SK-N-SH (cell line): ENCODE results near the gene SLC22A6. TPM values are rescaled to one million over a fixed set of nuclear protein-coding genes. Genes with fewer than 3 reads are reported as not detected.

Source experiments
- CTCF ChIA-PET: fragments of 300-600, 350-600 bp; formaldehyde crosslinking; extraction: SDS; loops from one replicate; lab custom pipeline; 2021; lab: Yijun Ruan, JAX
- POLR2A ChIA-PET: fragments of 350-600 bp; sonication (Branson Sonifier 250); formaldehyde crosslinking; extraction: SDS; loops from one replicate; lab custom pipeline; 2020; ENCODE audit warnings: antibody characterized with exemption, inconsistent platforms; lab: Yijun Ruan, JAX
- DNase-seq: peaks from one replicate; pipeline ENCODE4 v3.0.0; 2012
- H2AFZ ChIP-seq: fragments of 200-600 bp; sonication (generic); 2 replicates; pipeline ENCODE4 v1.8.1; 2016; ENCODE audit warnings: antibody characterized with exemption, mild to moderate bottlenecking, low read depth
- H3F3A ChIP-seq: fragments of 200-600 bp; sonication (generic); replicated peaks from 2 replicates; pipeline ENCODE3; 2016; ENCODE audit warnings: antibody characterized with exemption, mild to moderate bottlenecking; ENCODE audit not compliant: insufficient read depth
- H3K27ac ChIP-seq, 2 experiments: fragments of 200-500 bp in 1 of 2; fragments of 200-600 bp in 1 of 2; sonication (Bioruptor generic) in 1 of 2; sonication (generic), shearing (Covaris generic) in 1 of 2; 2 replicates each; pipeline versions ENCODE4 v1.5.1 to v1.6.1; 2014 to 2016; ENCODE audit warnings: low read depth in 2 of 2, inconsistent platforms in 1 of 2, low read length in 1 of 2, mild to moderate bottlenecking in 1 of 2, mixed read lengths in 1 of 2
- H3K27me3 ChIP-seq: fragments of 200-600 bp; sonication (generic), shearing (Covaris generic); 2 replicates; pipeline ENCODE4 v1.6.1; 2016; ENCODE audit warnings: mixed run types; ENCODE audit not compliant: insufficient read depth
- H3K36me3 ChIP-seq, 2 experiments: fragments of 200-500 bp in 1 of 2; fragments of 200-600 bp in 1 of 2; sonication (Bioruptor generic) in 1 of 2; sonication (generic) in 1 of 2; replicated peaks in 1 of 2; 2 replicates each; pipeline versions ENCODE3 to v1.5.1; 2014 to 2016; ENCODE audit warnings: low read length in 1 of 2, mild to moderate bottlenecking in 1 of 2; ENCODE audit not compliant: insufficient read depth in 2 of 2, control insufficient read depth in 1 of 2
- H3K4me1 ChIP-seq, 2 experiments: fragments of 200-500 bp in 1 of 2; fragments of 200-600 bp in 1 of 2; sonication (Bioruptor generic) in 1 of 2; sonication (generic), shearing (Covaris generic) in 1 of 2; 2 replicates each; pipeline versions ENCODE4 v1.5.1 to v1.6.1; 2014 to 2016; ENCODE audit warnings: low read depth in 1 of 2, low read length in 1 of 2, mixed run types in 1 of 2; ENCODE audit not compliant: insufficient read depth in 2 of 2, control insufficient read depth in 1 of 2
- H3K4me2 ChIP-seq: fragments of 200-600 bp; sonication (generic), shearing (Covaris generic); 2 replicates; pipeline ENCODE4 v1.6.1; 2017; ENCODE audit warnings: mixed run types
- H3K4me3 ChIP-seq, 2 experiments: fragments of 200-500 bp in 1 of 2; fragments of 200-600 bp in 1 of 2; sonication (Bioruptor generic) in 1 of 2; sonication (generic), shearing (Covaris generic) in 1 of 2; 2 replicates each; pipeline versions ENCODE4 v1.5.1 to v1.8.1; 2014 to 2016; ENCODE audit warnings: low read depth in 2 of 2, inconsistent platforms in 1 of 2, low read length in 1 of 2, mild to moderate bottlenecking in 1 of 2, mixed read lengths in 1 of 2, moderate library complexity in 1 of 2
- H3K79me2 ChIP-seq: fragments of 200-600 bp; sonication (generic); 2 replicates; pipeline ENCODE4 v1.8.1; 2017; ENCODE audit warnings: mild to moderate bottlenecking; ENCODE audit not compliant: insufficient read depth
- H3K9ac ChIP-seq: fragments of 200-600 bp; sonication (generic); 2 replicates; pipeline ENCODE4 v1.6.1; 2017; ENCODE audit warnings: mixed run types
- H3K9me2 ChIP-seq: fragments of 200-600 bp; sonication (generic); 2 replicates; pipeline ENCODE4 v1.6.1; 2017; ENCODE audit warnings: mixed run types
- H3K9me3 ChIP-seq: fragments of 200-600 bp; sonication (generic); 2 replicates; pipeline ENCODE4 v1.6.1; 2017; ENCODE audit warnings: mixed run types, mild to moderate bottlenecking, moderate library complexity
- H4K20me1 ChIP-seq: fragments of 200-600 bp; sonication (generic); 2 replicates; pipeline ENCODE4 v1.6.1; 2017; ENCODE audit warnings: mild to moderate bottlenecking, mixed run types; ENCODE audit not compliant: insufficient read depth
- CTCF ChIP-seq: fragments of 200-600 bp; sonication (generic); IDR thresholded peaks from 2 replicates; pipeline ENCODE4 v1.6.1; 2017; ENCODE audit warnings: antibody characterized with exemption, mild to moderate bottlenecking, moderate library complexity
- EZH2phosphoT487 ChIP-seq: fragments of 200-600 bp; sonication (generic); IDR thresholded peaks from 2 replicates; pipeline ENCODE4 v1.6.1; 2017; ENCODE audit warnings: low read depth, mixed run types, mild to moderate bottlenecking, antibody characterized with exemption, moderate library complexity, borderline replicate concordance
- GABPA ChIP-seq: IDR thresholded peaks from 2 replicates; pipeline ENCODE4 v1.4.0; 2012; ENCODE audit warnings: low read depth, mild to moderate bottlenecking
- GATA2 ChIP-seq: sonication (generic); formaldehyde crosslinking; IDR thresholded peaks from 2 replicates; pipeline ENCODE4 v1.5.0; 2020; ENCODE audit warnings: mild to moderate bottlenecking, missing genetic modification reagents
- IRF3 ChIP-seq: fragments of 150-350 bp; IDR thresholded peaks from 2 replicates; pipeline ENCODE4 v1.6.1; 2016; ENCODE audit warnings: mild to moderate bottlenecking, low read depth, low read length
- JUND ChIP-seq: IDR thresholded peaks from 2 replicates; pipeline ENCODE4 v1.4.0; 2012
- MEF2A ChIP-seq: IDR thresholded peaks from 2 replicates; pipeline ENCODE4 v1.4.0; 2012; ENCODE audit warnings: low read depth, borderline replicate concordance
- PBX3 ChIP-seq: IDR thresholded peaks from 2 replicates; pipeline ENCODE4; 2012
- POLR2AphosphoS5 ChIP-seq: IDR thresholded peaks from 2 replicates; pipeline ENCODE4 v1.6.1; 2012; ENCODE audit warnings: low read depth, low read length
- RFX5 ChIP-seq: IDR thresholded peaks from 2 replicates; pipeline ENCODE4 v1.6.1; 2012; ENCODE audit warnings: mild to moderate bottlenecking, improper control_type of control experiment, low read length
- RXRA ChIP-seq: IDR thresholded peaks from 2 replicates; pipeline ENCODE4 v1.4.0; 2012; ENCODE audit warnings: low read depth, mild to moderate bottlenecking, borderline replicate concordance
- TEAD4 ChIP-seq: IDR thresholded peaks from 2 replicates; pipeline ENCODE4 v1.4.0; 2012; ENCODE audit warnings: mild to moderate bottlenecking, borderline replicate concordance; ENCODE audit not compliant: insufficient read depth
- YY1 ChIP-seq: IDR thresholded peaks from 2 replicates; pipeline ENCODE4 v1.4.0; 2012; ENCODE audit warnings: low read depth, mild to moderate bottlenecking
- WGBS: methylation state at CpG from one replicate; pipeline ENCODE4 v1.1.6; 2017; ENCODE audit warnings: low lambda C conversion rate; 5-methylcytosine and 5-hydroxymethylcytosine counted together
- polyA plus RNA-seq, 3 experiments: library from polyadenylated mRNA; depleted of rRNA; stranded (reverse); fragments of >200 nt; gene quantifications; 2 replicates each; pipeline ENCODE4 v1.2.3, GENCODE V29; 2012

SLC22A6 gene
- polyA plus RNA-seq, 1 of the 3 experiments (the other 2 are of a cell fraction), result not detected

- no peak for TF ChIP-seq RXRA
- no peak for TF ChIP-seq GABPA
- TF ChIP-seq GATA2, result no peak
- no peak for TF ChIP-seq YY1
Observed at GRCh38 chr11:62988276-62988675, 3.5 kb upstream of the SLC22A6 start (continued).

- CTCF ChIA-PET, result interaction anchor here (1.7 kb wide), 1 partner anchor 9 kb away, joined by 8 read pairs; no protein-coding TSS in a partner anchor
- WGBS, result 51% methylated on average over 3 of the region's 3 CpGs
Observed at GRCh38 chr11:62985041-62985750, 429 bp upstream of the SLC22A6 start.

GRCh38 chr11:62983536-62984199, 1.1 kb downstream of the SLC22A6 start:
- H3K79me2 ChIP-seq, result no peaks in the 10 kb centered on the region
- CTCF ChIA-PET, result interaction anchor here (1.0 to 1.7 kb wide), 3 partner anchors 8 to 77 kb away, joined by 3 to 8 read pairs (median 5); no protein-coding TSS in a partner anchor
- no peaks in the 10 kb centered on the region for H3F3A ChIP-seq
- H4K20me1 ChIP-seq, result no peaks in the 10 kb centered on the region
- no peaks in the 10 kb centered on the region for H3K4me1 ChIP-seq
- no peaks in the 10 kb centered on the region for H3K27me3 ChIP-seq
- H3K9me2 ChIP-seq, result no peaks in the 10 kb centered on the region
- no peak overlapping the region for H3K9ac ChIP-seq
- H3K27ac ChIP-seq, result no peak overlapping the region
- no peak overlapping the region for H3K4me3 ChIP-seq
- POLR2A ChIA-PET, result no interaction called here
- H3K36me3 ChIP-seq, result no peaks in the 10 kb centered on the region
- no peak overlapping the region for H3K4me2 ChIP-seq
- 71% methylated on average over 10 of the region's 13 CpGs for WGBS
- H3K9me3 ChIP-seq, result no peaks in the 10 kb centered on the region
- DNase-seq, result no peak
- H2AFZ ChIP-seq, result no peak overlapping the region
- TF ChIP-seq IRF3, result no peak
- no peak for TF ChIP-seq PBX3
- TF ChIP-seq MEF2A, result no peak
- no peak for TF ChIP-seq CTCF
- no peak for TF ChIP-seq RFX5
- no peak for TF ChIP-seq JUND
- no peak for TF ChIP-seq POLR2AphosphoS5

More at GRCh38 chr11:62985041-62985750, 429 bp upstream of the SLC22A6 start:
- no peaks in the 10 kb centered on the region for H3K27me3 ChIP-seq
- no peak overlapping the region for H3K4me2 ChIP-seq
- TF ChIP-seq YY1, result no peak
- TF ChIP-seq CTCF, result no peak
- TF ChIP-seq EZH2phosphoT487, result no peak
- TF ChIP-seq POLR2AphosphoS5, result no peak
- no peak for TF ChIP-seq TEAD4
- H3K36me3 ChIP-seq, result no peaks in the 10 kb centered on the region
- H3K4me3 ChIP-seq, result no peak overlapping the region
- no peaks in the 10 kb centered on the region for H3K4me1 ChIP-seq
- no peaks in the 10 kb centered on the region for H4K20me1 ChIP-seq
- H2AFZ ChIP-seq, result no peak overlapping the region
- no peak overlapping the region for H3K9ac ChIP-seq
- no peak for DNase-seq
- H3K9me3 ChIP-seq, result no peaks in the 10 kb centered on the region
- no peaks in the 10 kb centered on the region for H3F3A ChIP-seq
- no peaks in the 10 kb centered on the region for H3K9me2 ChIP-seq
- no peaks in the 10 kb centered on the region for H3K79me2 ChIP-seq
- no peak overlapping the region for H3K27ac ChIP-seq
- POLR2A ChIA-PET, result no interaction called here
